Activated naive CD4-positive, alpha-beta T cell (primary cell): ENCODE data around the gene SMKR1.
"Not testable (repeated sequence)": the region's sequence is repeated elsewhere in the genome, so short reads cannot be mapped to it uniquely, and the experiment has no call there.

ENCODE experiments used
- DNase-seq, 4 experiments: peaks; one replicate each; lab custom pipeline; 2025; lab: John Stamatoyannopoulos, UW

Gene SMKR1

GRCh38 chr7:129501760-129502707 is at the start of gene SMKR1:
Gene SMKR1, plus strand, starts transcription at chr7:129502531. Its CDS starts 294 bp downstream, at chr7:129502825.
- DNase-seq: peak; percentile 69 to 92 (median 80)

GRCh38 chr7:129452589-129453231 is 49.6 kb upstream of the SMKR1 start:
- no peak for DNase-seq

GRCh38 chr7:129453510-129454248 is 48.7 kb upstream of the SMKR1 start:
- no peak for DNase-seq

- DNase-seq: no peak
Measured at GRCh38 chr7:129454249-129454551, 48.1 kb upstream of the SMKR1 start.

GRCh38 chr7:129456421-129456820 is 45.9 kb upstream of the SMKR1 start:
- DNase-seq: no peak

- no peak for DNase-seq
Measured at GRCh38 chr7:129457101-129457500, 45.2 kb upstream of the SMKR1 start.

GRCh38 chr7:129458171-129458570 is 44.2 kb upstream of the SMKR1 start:
- DNase-seq: no peak

- DNase-seq: no peak
Measured at GRCh38 chr7:129461809-129462208, 40.5 kb upstream of the SMKR1 start.

- no peak for DNase-seq
Measured at GRCh38 chr7:129462420-129462819, 39.9 kb upstream of the SMKR1 start.

GRCh38 chr7:129464194-129464593 is 38.1 kb upstream of the SMKR1 start:
- DNase-seq: no peak

GRCh38 chr7:129465080-129465479 is 37.3 kb upstream of the SMKR1 start:
- DNase-seq: no peak

- no peak for DNase-seq
Measured at GRCh38 chr7:129466796-129467195, 35.5 kb upstream of the SMKR1 start.

- no peak for DNase-seq
Measured at GRCh38 chr7:129468087-129468486, 34.2 kb upstream of the SMKR1 start.

- no peak for DNase-seq
Measured at GRCh38 chr7:129468547-129468946, 33.8 kb upstream of the SMKR1 start.

GRCh38 chr7:129469930-129470329 is 32.4 kb upstream of the SMKR1 start:
- DNase-seq: no peak

- no peak for DNase-seq
Measured at GRCh38 chr7:129470411-129470810, 31.9 kb upstream of the SMKR1 start.

GRCh38 chr7:129471402-129471827 is 30.9 kb upstream of the SMKR1 start:
- DNase-seq: no peak

- not testable (repeated sequence) for DNase-seq
Measured at GRCh38 chr7:129475931-129476330, 26.4 kb upstream of the SMKR1 start.

- DNase-seq: not testable (repeated sequence)
Measured at GRCh38 chr7:129476398-129476797, 25.9 kb upstream of the SMKR1 start.

GRCh38 chr7:129479831-129480230 is 22.5 kb upstream of the SMKR1 start:
- DNase-seq: no peak

GRCh38 chr7:129480674-129481363 is 21.5 kb upstream of the SMKR1 start:
- no peak for DNase-seq

- DNase-seq: not testable (repeated sequence)
Measured at GRCh38 chr7:129481376-129481775, 21.0 kb upstream of the SMKR1 start.
